HepG2 (cell line): ENCODE measurements around the gene PRKCE. TPM values are rescaled to one million over a fixed set of nuclear protein-coding genes. Genes with fewer than 3 reads are reported as not detected.

Experiments
- ZMYM2 ChIP-seq: sonication (generic); formaldehyde crosslinking; IDR thresholded peaks from 2 replicates; pipeline ENCODE4 v1.8.0; 2022; ENCODE audit warnings: mild to moderate bottlenecking, missing genetic modification reagents
- ZNF30 ChIP-seq: sonication (generic); formaldehyde crosslinking; IDR thresholded peaks from 2 replicates; pipeline ENCODE4 v1.5.0; 2020; ENCODE audit warnings: mild to moderate bottlenecking, missing genetic modification reagents
- ZNF605 ChIP-seq: sonication (generic); formaldehyde crosslinking; IDR thresholded peaks from 2 replicates; pipeline ENCODE4 v1.8.0; 2022; ENCODE audit warnings: mild to moderate bottlenecking, missing genetic modification reagents
- ZNF607 ChIP-seq: sonication (generic); formaldehyde crosslinking; IDR thresholded peaks from 2 replicates; pipeline ENCODE4 v1.5.1; 2020; ENCODE audit warnings: missing genetic modification reagents, mild to moderate bottlenecking, borderline replicate concordance
- polyA plus RNA-seq, 8 experiments: library from polyadenylated mRNA; depleted of rRNA in 3 of 8; stranded (reverse) in 7 of 8; unstranded in 1 of 8; fragments of >200 nt; fragmentation: Illumina TruSeq in 4 of 8; extraction: Trizol in 4 of 8; gene quantifications; 2 replicates each; pipeline versions ENCODE4 v1.2.1 to v1.2.3, GENCODE V29; 2011 to 2016; ENCODE audit warnings: low read depth in 4 of 8, missing spikeins in 1 of 8, mixed read lengths in 1 of 8; ENCODE audit not compliant: insufficient read depth in 1 of 8
- total RNA-seq, 5 experiments: library from RNA; depleted of rRNA; stranded (reverse); fragments of >200 nt; fragmentation: Illumina TruSeq; extraction: Trizol; gene quantifications; 2 replicates each; pipeline ENCODE4 v1.2.3, GENCODE V29; 2016; ENCODE audit warnings: low read depth in 1 of 5
- TF ChIP-seq, protein P1 (sequence below), 2 experiments: fragments of 450-650 bp in 1 of 2; sonication (generic) in 1 of 2; formaldehyde crosslinking in 1 of 2; IDR thresholded peaks; 2 replicates each; pipeline versions ENCODE4 v1.6.1 to v1.8.0; 2016 to 2022; ENCODE audit warnings: antibody characterized with exemption in 1 of 2, mild to moderate bottlenecking in 1 of 2, missing genetic modification reagents in 1 of 2
- TF ChIP-seq, protein P2 (sequence below): sonication (generic); formaldehyde crosslinking; IDR thresholded peaks from 2 replicates; pipeline ENCODE4 v1.5.0; 2020; ENCODE audit warnings: missing genetic modification reagents

The PRKCE gene
- total and polyA plus RNA-seq, 2 of the 13 experiments (the other 11 are each of a cell fraction or from before 2014, with no cell fraction given), result 1.0 to 3.9 TPM

DNA sequence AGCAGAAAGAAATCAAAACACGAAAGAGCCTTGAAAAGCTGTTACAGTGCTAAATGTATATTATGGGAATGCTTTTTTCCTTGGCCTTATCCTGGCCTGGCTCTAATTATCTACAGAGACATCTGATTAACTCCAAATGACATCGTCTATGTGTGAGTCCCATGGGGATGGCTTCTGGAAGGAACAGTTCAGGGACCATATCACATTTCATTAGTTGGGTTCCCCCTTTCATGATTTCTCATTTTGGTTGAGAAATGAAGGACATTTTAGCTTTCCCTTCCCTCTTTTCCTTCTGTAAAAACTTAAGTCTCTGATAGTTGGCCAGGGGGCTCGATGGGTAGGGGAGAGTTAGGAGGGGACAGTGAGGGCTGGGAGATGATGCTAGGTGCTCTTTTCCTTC is 116.7 kb downstream of the PRKCE start (continued):
- TF ChIP-seq, protein P1, sequence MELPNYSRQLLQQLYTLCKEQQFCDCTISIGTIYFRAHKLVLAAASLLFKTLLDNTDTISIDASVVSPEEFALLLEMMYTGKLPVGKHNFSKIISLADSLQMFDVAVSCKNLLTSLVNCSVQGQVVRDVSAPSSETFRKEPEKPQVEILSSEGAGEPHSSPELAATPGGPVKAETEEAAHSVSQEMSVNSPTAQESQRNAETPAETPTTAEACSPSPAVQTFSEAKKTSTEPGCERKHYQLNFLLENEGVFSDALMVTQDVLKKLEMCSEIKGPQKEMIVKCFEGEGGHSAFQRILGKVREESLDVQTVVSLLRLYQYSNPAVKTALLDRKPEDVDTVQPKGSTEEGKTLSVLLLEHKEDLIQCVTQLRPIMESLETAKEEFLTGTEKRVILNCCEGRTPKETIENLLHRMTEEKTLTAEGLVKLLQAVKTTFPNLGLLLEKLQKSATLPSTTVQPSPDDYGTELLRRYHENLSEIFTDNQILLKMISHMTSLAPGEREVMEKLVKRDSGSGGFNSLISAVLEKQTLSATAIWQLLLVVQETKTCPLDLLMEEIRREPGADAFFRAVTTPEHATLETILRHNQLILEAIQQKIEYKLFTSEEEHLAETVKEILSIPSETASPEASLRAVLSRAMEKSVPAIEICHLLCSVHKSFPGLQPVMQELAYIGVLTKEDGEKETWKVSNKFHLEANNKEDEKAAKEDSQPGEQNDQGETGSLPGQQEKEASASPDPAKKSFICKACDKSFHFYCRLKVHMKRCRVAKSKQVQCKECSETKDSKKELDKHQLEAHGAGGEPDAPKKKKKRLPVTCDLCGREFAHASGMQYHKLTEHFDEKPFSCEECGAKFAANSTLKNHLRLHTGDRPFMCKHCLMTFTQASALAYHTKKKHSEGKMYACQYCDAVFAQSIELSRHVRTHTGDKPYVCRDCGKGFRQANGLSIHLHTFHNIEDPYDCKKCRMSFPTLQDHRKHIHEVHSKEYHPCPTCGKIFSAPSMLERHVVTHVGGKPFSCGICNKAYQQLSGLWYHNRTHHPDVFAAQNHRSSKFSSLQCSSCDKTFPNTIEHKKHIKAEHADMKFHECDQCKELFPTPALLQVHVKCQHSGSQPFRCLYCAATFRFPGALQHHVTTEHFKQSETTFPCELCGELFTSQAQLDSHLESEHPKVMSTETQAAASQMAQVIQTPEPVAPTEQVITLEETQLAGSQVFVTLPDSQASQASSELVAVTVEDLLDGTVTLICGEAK (IDR thresholded peaks at IDR 0.05), result no peak
- TF ChIP-seq, protein P1 (CRISPR knock-in tag; IDR thresholded peaks at IDR 0.05), result no peak
- TF ChIP-seq ZNF30 (CRISPR knock-in tag), result no peak
- no peak for TF ChIP-seq ZMYM2 (CRISPR knock-in tag)
- TF ChIP-seq, protein P2, sequence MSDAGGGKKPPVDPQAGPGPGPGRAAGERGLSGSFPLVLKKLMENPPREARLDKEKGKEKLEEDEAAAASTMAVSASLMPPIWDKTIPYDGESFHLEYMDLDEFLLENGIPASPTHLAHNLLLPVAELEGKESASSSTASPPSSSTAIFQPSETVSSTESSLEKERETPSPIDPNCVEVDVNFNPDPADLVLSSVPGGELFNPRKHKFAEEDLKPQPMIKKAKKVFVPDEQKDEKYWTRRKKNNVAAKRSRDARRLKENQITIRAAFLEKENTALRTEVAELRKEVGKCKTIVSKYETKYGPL (CRISPR knock-in tag), result no peak
- TF ChIP-seq ZNF605 (CRISPR knock-in tag), result no peak
- TF ChIP-seq ZNF607 (CRISPR knock-in tag), result no peak
- TF ChIP-seq, all 625 proteins: peak for 0
